SK-MEL-5 (cell line): Measurements from ENCODE around the gene NFKB2. TPM values are rescaled to one million over a fixed set of nuclear protein-coding genes. Genes with fewer than 3 reads are reported as not detected.

ENCODE experiments used
- DNase-seq: peaks from one replicate; pipeline ENCODE4 v3.0.0-alpha.2; 2016; ENCODE audit warnings: low read depth, low spot score
- in situ Hi-C: cut with HindIII; loops from 2 replicates; pipeline ENCODE4 v1.10.0; 2016; ENCODE audit warnings: low sequenced_read_pairs, high pct_unique_total_duplicates, low pct_unique_long_range_greater_than_20kb
- total RNA-seq: library from RNA; depleted of rRNA; stranded (reverse); fragments of >200 nt; shearing (Covaris generic); gene quantifications from 2 replicates; pipeline ENCODE4 v1.2.3, GENCODE V29; 2014

NFKB2 gene
- total RNA-seq, 1 experiment from 2014 or later, result 10.3 TPM

DNA sequence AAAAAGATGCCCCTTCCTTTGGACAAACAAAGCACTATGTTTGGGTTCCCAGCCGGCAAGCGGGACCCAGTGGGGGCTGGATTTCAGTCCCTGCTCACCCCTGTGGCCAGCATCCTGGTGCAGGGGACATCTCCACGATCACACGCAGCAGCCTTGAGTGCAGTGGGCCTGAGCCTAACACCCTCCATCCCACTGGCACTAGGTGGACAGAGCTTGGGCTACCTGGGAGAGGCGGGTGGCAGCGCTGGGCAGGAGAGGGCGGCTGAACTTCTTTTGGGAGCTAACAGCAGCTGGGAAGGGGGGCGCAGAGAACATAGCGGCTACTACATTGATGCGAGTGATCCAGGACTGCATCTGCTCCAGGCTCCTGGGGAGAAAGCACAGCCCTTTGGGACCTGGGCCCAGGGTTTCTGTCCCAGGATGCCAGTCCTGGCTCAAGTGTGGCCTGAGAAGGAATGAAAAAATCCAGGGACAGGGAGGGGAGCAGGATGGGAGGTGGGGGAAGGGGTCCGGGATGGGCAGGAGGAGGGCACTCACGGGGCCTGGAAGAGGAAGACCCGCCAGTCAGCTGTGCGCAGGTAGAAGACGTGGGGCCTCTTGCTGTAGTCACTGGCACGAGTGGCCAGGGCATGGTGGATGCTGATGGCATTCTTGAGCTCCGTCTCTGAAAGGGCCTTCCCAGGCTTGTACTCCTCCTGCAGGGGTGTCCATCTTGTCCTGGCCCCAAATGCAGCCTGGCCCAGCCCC lies 9.0 kb downstream of the NFKB2 start:
- in situ Hi-C loops, result no loop called here
- DNase-seq, result no peak

- in situ Hi-C loops, result no loop called here
- no peak for DNase-seq
Measured at GRCh38 chr10:102405108-102405571, 9.6 kb downstream of the NFKB2 start.

DNA sequence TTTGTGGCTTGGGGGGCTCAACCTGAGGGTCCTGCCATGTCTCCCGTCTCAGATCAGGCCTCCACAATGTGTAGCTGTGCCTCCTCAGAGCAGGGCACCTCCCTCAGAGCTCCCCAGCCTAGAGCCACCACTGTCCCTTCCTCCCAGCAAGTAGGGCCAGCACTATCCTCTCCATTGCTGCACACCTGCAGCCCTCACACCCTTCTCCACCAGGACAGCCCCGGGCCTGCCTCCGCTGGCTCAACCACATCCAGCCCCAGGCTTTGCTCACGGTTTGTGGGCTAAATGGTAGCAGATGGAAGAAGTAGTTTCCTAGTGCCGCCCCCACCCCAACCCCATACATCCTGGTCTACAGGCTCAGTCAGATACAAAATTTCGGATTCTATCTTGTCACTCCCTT lies 10.1 kb downstream of the NFKB2 start:
- no peak for DNase-seq
- in situ Hi-C loops, result no loop called here

- no peak for DNase-seq
- in situ Hi-C loops, result no loop called here
Measured at GRCh38 chr10:102406815-102407214, 11.3 kb downstream of the NFKB2 start.

- no peak for DNase-seq
- in situ Hi-C loops, result no loop called here
Measured at GRCh38 chr10:102407425-102408130, 12.1 kb downstream of the NFKB2 start.

DNA sequence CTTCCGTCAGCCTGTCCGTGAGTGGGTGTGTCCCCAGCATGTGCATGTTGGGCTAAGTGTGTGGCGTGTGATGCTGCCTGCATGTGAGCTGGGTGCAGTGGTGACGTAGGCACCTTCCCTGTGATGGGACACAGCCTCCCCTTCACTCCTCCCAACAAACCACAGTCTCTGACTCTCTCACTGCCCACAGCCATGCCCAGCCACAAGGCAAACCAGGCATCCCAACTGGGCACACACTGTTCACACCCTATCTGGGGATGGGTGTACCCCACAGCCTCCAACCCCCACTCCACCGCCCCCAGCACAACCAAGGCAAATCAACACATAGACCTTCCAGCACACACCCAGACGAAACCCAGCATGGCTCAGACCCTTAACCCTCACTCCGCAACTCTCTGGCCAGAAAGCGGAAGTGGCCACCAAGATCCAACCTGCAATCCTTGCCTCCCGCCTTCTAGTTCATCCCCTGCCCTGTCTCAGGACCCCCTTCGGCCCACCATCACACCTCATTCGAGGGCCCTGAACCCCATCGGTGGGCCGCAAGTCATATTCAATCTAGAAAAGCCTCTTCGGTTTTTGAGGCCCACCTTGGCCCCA lies 12.7 kb downstream of the NFKB2 start:
- in situ Hi-C loops, result no loop called here
- DNase-seq, result no peak

- no peak for DNase-seq
- in situ Hi-C loops, result no loop called here
Measured at GRCh38 chr10:102408728-102409603, 13.5 kb downstream of the NFKB2 start.

GRCh38 chr10:102409604-102410428 lies 14.3 kb downstream of the NFKB2 start:
- DNase-seq, result no peak
- in situ Hi-C loops, result no loop called here

GRCh38 chr10:102410429-102411073 lies 15.0 kb downstream of the NFKB2 start:
- in situ Hi-C loops, result no loop called here
- no peak for DNase-seq

DNA sequence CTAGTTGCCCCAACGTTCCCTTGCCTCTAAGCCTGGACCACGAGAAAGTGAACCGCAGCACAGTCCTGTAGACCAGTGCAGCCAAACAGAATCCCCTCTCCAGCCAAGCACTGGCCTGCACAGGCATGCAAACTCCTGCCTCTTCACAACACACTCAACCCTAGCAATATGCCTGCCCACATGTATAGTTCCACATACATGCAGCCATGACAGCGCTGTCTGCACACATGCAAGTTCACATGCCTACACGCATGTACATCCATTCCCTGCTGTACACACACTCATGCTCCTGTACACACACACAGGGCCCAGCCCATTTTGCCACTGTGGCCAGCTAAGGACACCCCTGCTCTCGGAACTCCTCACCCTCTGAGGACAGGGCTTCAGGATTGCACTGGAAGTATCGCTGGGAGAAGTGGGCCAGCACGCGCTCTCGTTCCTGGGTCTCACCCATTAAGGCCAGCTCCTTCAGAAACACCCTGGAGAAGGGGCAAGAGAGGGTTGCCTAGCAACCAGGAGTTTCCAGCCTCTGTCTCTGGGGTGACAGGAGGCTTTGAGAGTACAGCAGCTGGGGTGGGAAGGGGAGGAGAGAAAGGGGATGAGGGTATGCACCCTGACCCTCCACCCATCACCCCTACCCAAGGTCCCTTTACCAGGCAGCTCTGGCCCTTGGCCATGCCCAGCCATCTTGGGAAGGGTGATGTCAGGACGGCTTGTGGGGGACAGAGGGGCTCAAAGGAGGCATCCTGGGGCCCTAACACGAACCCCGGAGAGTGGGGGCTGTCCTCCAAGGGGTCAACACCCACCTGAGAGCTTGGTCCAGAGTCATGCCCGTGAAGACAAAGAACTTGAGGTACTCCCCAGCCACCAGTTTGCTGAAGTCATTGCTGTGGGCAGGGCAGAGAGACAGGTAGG lies 16.1 kb downstream of the NFKB2 start:
- no peak for DNase-seq
- in situ Hi-C loops, result no loop called here

DNA sequence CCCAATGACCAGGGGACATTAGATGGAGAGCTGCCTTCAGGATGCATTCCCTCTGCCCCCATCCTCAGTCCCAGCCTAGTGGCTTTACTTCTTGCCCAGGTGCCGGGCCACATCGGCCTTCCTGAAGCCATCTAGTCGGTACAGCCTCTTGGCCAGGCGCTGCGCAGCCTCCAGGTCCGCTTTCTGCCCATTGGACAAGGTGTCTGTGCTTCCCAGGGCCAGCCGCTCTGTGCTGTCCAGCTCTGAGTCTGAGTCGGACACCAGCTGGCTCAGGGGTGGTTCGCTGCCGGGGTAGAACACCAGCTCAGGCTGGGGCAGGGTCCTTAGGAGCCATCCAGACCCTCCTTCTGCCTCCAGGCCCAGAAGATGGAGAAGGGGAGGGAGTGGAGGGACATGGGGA lies 16.8 kb downstream of the NFKB2 start:
- in situ Hi-C loops, result no loop called here
- no peak for DNase-seq

- in situ Hi-C loops, result no loop called here
- DNase-seq, result no peak
Measured at GRCh38 chr10:102413053-102413705, 17.7 kb downstream of the NFKB2 start.

DNA sequence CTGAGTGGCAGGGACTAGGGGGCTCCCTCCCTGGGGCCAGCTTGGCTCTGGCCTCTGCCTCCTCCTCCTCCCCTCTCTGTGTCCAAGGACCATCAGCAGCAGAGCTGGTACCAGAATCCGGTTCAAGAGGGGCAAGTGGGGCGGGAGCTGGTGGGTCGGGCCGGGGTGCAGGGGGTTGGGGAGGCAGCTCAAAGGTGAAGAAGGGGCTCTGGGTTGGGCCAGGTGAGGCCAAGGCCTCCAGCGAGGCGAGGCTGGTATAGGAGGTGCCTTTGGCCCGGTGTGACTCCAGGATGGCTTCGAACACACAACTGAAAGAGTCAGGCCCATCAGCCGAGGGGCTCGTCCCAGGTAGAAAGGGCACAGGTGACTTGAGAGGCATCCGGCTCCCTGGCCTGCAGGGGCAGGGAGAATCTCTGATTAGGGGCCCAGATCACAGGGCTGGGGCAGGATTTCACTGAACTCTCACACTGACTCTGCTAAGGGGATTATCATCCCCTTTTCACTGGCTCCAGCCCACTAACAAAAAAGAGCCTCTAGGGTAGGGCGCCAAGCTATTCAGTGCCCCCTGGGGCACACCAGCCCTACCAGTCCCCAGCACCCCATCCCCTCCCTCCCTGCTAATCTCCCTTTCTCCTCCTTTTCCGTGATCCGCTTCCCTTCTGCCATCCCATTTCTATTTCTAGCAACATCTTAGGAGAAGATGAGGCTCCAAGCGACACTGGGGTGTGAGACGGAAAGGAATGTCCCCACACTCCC lies 18.5 kb downstream of the NFKB2 start:
- in situ Hi-C loops, result no loop called here
- no peak for DNase-seq

DNA sequence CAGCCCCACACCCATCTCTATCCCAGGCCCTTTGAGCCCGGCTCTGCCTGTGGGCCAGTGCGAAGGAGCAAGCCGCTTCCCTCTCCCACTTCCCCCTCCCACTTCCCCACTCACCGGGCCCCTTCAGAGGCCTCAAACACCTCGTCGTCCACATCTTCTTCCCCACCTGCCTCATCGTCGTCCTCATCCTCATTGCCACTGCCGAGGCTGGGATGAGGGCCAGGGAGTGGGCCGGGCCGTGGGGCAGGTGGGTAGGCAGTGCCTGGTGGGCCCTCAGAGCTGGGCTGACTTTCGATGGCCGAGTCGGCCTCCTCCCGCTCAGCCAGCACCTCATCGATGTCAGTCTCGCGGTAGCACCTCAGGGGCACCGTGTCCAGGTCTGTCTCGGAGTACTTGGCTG lies 19.2 kb downstream of the NFKB2 start:
- DNase-seq, result no peak
- in situ Hi-C loops, result no loop called here

DNA sequence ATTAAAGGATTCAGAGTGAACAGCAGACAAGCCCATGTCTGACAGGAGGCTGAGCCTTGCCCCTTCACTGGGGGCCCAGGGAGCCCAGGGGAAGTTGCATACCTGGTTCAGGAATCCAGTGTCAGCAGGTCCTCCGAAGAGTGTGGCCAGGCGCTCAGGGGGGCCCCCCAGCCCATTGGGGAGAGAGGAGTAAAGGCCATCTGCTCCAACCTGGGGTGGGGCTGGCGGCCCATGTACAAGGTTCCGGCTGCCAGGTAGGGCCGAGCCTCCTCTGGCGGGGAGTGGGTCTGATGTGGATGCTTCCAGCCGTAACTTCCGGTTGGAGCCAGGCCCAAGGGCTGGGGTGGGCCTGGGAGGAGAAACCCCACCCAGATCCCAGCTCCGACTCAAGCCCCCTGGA lies 20.8 kb downstream of the NFKB2 start:
- in situ Hi-C loops, result no loop called here
- no peak for DNase-seq
